IPS-18c (cell line): ENCODE measurements around the gene ZBTB18.
A peak's percentile ranks its signal among the peaks of the same experiment; 100 is the strongest.
"Not testable (repeated sequence)": the region's sequence is repeated elsewhere in the genome, so short reads cannot be mapped to it uniquely, and the experiment has no call there.

Source experiments
- H3K4me3 ChIP-seq: 2 replicates; pipeline ENCODE4 v1.7.0; 2013; ENCODE audit warnings: low read depth, mild to moderate bottlenecking, low read length, moderate library complexity; ENCODE audit not compliant: insufficient read depth
- H3K9me3 ChIP-seq: one replicate; pipeline ENCODE4 v1.6.1; 2013; ENCODE audit warnings: mild to moderate bottlenecking, low read length, moderate library complexity; ENCODE audit not compliant: control insufficient read depth, insufficient read depth

Gene ZBTB18

DNA sequence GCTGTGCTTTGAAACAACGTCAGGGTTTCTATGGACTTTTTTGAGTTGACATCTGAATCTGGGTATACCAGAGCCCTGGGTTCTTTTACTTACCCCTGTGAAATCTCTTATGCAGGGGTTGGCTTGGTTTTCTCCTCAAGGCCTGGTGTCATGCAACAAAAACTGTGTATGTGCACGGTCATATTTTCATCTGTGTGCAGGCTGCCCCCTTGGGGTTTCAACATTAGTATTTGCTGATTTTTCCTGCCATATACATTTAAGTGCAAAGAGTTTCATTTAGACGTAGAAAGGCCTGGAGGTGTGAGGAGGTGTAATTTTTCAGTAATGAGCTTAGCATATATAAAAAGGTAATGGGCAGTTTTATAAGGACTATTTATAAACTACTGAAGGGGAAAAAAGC lies 22.0 kb upstream of the ZBTB18 start:
- Histone ChIP-seq H3K4me3 (no peak overlapping the region), H3K9me3 (peaks cover 3% of the 10 kb centered on the region)

DNA sequence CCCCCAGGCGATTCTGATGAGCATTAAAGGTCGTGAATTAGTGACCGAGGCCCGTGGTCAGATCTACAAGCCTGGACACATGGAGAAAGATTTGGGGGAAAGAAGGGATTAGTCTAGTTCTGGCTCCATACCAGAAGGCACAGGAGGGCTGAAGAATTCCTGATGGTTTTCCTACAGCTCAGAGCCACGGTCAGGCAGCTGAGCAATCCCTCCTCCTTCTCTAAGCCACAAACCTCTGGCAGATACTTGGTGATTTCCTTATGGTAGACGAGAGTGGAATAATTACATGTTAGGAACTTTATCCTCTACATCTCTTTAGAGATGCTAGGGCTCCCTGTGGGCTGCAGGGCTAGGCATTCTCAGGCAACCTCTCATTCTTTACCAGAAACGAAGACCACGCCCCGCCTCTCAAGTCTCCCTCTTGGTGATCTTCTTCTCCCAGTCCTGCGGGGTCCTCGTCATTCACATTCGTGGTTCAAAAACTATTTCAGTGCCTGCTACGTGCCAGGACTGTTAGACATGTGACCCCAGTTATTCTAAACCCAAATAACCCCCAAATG lies 20.5 kb upstream of the ZBTB18 start:
- H3K9me3 ChIP-seq: peaks cover 3% of the 10 kb centered on the region
- H3K4me3 ChIP-seq: no peak overlapping the region

DNA sequence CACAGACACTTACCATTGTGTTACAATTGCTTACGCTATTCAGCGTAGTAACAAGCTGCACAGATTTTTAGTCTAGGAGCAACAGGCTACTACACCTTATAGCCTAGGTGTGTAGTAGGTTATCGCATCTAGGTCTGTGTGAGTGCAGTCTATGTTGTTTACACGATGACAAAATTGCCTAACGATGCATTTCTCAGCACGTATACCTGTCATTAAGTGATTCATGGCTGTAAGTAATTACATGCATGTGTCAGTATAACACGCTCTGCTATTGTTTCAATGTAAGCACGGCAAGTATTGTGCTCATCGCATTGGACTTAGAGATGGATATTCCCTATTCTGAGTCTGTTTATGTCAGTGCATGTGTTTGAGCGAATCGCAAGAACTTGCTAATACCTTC lies 15.7 kb upstream of the ZBTB18 start:
- Histone ChIP-seq H3K9me3 (no peaks in the 10 kb centered on the region), H3K4me3 (no peak overlapping the region)

DNA sequence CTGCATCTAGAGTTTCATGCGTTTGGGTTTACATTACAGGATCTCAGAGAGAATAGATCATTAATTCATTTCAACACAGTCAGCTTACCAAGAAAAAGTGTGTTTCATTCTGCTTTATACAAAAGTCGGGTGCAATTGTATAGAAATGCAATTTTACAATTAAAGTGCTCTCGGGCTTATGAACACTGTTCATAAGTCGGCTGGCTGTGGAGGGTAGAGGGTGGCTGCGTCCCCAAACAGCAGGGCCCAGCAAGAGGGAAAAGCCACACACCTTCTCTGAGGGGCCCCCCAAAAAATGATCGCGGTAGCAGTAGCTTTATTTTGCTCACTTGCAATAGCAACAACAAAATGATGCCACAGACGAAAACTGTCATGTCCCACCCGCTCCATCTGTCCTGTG lies 13.8 kb upstream of the ZBTB18 start:
- H3K9me3 ChIP-seq: no peaks in the 10 kb centered on the region
- H3K4me3 ChIP-seq: no peak overlapping the region

DNA sequence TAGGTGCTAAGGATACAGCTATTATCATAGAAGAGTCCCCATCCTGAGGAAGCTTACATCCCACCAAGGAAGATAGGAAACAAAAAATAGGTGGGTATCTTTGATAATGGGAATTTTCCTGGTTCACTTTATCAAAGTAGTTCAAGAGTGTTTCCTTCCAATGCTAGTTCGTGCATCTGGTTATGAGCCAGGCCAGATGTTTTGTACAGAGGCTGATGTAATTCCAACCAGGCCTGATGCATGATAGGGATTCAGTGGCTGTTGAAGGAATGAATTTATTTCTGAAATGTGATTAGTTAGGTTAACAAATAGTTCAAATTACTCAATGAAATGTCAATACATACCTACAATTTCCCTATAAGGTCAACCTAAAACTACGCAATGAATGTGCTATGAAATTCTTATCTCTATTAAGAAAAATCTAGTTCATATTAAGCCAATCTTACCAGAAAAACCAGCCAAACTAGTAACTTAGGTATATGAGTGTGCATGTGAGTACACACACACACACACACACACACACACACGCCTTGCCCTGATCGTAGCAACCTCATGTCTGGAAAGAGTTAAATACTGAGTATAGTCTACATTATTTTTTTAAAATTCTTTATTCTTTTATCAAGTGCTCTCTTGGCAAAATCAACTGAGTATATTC lies 9.5 kb upstream of the ZBTB18 start:
- Histone ChIP-seq H3K9me3 (no peaks in the 10 kb centered on the region), H3K4me3 (no peak overlapping the region)

DNA sequence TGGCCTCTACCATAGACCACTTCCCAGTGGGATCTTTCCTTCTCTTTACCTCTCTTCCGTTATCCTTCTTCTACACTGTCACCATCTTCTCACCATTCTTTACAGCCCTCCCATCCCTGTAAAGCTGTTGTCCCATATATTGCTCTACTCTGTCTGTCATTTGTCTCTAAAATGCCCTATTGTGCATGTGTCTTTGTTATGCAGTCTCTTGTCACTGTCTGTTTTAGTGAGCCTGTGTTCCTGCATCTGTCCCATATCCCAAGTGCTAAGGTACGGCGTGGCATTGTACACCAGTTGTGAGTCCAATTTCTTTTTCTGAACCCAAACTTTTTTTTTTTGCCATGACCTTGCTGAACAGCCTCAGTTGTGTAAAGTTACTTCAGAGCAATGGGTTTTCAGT lies 8.8 kb upstream of the ZBTB18 start:
- Histone ChIP-seq H3K9me3 (no peaks in the 10 kb centered on the region), H3K4me3 (no peak overlapping the region)

DNA sequence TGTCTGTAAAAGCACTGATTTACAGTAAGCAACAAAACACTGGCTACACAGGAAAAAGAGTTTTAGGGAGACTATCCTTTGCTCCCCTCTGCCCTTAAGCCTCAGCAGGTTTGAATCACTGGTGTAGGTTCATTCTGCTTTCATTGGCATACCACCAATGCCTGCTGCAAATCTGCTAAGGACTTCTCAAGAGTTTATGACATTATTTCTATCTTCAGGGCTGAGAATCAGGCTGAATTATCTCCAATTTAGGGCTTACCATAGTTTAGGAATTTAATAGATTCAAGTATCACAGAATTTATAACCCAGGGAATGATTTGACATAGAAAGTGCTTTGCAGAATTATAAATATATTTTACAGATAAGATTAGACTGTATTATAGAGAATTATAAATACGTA lies 6.7 kb upstream of the ZBTB18 start:
- no peak overlapping the region for H3K4me3 ChIP-seq

DNA sequence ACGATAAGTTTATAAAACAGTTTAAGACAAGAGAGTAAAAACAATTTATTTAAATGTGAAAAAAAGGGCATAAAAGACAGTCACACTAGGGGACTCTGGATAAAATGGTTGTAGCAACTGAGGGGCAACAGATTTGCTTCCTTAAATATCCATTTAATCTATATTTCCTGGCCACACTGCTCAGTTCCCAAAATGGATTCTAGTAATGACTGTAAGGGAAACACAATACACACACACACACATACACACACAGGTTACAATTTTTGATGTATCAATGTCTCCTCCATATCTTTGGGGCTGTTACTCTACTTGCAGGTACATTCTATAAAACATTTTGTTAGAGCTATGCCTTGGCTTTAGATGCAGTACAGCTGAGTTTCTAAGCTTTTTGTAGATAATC lies 4.8 kb upstream of the ZBTB18 start:
- H3K4me3 ChIP-seq, H3K9me3 ChIP-seq: not testable (repeated sequence)

More for the DNA sequence above, 6.7 kb upstream of the ZBTB18 start:
- no peaks in the 10 kb centered on the region for H3K9me3 ChIP-seq

DNA sequence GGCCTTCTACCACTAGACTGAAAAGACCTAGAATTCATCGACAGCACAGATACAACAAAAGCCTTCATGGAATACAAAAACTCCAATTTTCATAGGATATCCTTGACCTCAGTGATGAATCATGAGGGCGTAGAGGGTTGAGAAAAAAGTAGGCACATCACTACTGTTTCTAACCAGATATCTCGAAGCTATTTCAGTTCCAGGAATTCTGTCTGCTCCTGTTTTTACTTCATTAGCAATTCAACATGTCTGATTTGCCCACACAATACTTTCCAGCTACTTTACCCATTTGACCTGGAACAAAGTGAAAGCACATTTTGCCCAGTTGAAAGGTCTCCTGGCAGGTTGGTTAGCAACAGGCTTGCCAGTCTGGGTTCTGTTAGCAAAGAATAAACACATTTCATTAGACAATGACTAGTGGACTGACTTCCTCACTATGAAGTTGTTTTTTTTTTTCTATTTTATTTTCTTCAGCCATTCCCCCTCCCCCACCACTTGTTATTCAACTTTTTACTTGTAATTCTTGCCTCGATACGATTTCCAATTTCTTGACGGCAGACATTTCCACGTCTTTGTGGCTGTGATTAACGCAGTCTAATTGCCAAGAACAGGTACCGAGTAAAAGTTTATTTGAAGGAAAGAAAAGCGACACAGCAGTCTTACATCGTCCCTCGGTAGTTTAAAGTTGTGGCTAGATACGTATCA lies 4.0 kb upstream of the ZBTB18 start:
- Histone ChIP-seq H3K4me3 (peak overlapping the region; percentile 83), H3K9me3 (no peaks in the 10 kb centered on the region)

DNA sequence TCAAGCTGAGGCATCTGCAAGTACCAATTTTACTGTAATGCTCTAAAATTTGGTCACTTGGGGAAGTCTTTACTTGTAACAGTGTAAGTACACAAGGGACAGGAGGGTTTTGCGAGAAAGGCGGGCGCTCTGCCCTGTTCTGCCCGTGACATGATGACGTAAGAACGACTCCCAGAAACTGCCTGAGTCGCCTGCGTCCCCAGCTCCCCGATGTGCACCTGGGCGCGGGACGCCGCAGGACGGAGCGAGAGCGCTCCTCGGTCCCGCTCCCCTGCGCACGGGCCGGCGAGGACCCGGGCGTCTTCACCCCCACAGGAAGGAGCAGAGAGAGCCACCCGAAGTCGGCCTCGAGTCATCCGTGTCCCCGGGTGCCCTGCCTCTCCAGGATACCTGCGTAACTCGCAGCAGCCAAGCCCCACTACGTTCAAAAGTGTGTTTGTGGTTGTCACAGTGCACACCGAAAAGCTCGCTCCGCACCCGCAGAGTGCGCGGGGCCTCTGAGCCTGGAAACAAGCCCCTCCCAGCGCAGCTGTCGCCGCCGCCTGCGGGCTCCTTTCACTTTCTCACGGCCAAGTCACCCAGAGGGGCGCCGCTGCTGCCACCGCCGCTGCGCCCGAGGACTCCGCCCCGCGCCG lies 3.3 kb upstream of the ZBTB18 start:
- Histone ChIP-seq H3K4me3 (peak overlapping the region; percentile 83), H3K9me3 (no peaks in the 10 kb centered on the region)

DNA sequence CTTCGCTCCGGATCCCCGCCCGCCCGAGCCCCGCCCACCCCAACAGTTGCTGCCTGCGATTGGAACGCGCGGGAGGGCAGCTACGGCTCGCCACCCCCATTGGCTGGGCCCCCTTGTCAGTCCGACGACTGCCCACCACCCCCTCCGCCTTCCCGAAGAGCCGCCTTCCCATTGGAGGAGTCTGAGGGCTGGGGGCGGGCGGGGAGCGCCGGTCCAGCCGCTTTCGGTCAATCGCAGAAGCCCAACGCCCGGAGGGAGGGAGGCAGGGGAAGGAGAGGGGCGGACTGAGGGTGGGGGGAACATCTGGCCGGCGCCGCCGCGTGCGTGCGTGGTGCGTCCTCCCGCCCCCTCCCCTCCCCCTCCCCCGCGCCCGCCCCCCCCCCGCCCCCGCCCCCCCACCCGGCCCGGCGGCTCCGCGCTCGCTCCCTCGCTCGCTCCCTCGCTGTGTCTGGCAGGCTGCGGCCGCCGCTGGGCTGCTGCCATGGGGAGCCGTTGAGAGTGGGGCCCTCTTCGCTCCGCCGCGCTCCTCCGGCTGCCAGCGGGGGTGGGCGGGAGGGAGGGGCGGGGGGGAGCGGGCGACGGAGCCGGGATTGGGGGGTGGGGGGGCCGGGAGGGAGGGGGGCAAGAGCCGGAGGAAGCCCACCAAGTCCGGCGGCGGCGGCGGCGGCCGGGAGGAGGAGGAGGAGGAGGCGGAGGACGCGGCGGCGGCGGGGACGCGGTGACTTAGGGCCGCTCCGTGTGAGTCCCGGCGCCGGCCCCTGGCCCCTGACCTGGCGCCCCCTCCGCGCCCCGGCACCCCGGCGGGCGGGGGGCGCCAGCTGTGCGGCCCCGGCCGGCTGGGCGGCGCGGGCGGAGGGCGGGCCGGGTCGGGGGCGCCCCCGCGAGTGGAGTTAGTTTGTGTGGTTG lies 2.6 kb upstream of the ZBTB18 start:
- Histone ChIP-seq H3K4me3 (peak overlapping the region; percentile 83; the same call in 1 of the 2 replicates), H3K9me3 (no peaks in the 10 kb centered on the region)

DNA sequence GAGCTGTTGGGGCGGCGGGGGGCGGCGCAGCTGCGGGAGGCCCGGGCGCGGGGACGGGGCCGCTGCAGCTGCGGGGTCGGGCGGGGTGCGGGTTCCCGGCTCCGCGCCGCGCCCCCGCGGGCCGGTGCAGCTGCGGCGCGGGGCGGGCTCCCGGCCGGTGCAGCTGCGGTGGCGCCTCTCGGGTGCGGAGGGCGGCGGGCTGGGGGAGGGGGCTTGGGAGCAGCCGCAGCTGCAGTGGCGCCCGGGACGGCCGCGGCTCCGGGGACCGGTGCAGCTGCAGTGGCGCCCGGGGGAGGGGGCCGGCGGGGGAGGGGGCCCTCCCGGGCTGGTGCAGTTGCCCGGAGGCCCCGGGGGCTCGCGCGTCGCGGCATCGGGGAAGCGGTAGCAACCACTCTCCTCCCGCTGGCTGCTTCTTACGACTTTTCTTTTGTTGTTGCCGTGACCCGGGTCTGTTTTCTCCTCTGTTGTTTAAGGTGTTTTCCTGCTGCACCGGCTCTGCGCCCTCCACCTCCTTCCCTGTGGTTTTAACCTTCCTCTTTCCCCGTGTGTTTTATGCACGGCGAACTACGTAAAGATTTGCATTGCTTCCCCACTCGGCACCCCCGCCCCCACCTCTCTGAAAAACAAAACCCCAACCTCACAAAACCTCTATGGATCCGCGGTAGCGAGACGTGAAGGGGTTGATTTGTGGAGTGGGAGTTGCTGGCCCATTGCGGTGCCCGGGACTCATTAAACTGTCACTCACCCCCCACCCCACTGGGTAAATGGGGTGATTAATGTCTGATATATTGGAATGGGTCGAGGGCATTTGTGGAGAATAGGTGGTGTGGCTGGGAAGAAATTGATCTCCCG lies 1.7 kb upstream of the ZBTB18 start:
- no peaks in the 10 kb centered on the region for H3K9me3 ChIP-seq
- H3K4me3 ChIP-seq: peak overlapping the region; percentile 68

DNA sequence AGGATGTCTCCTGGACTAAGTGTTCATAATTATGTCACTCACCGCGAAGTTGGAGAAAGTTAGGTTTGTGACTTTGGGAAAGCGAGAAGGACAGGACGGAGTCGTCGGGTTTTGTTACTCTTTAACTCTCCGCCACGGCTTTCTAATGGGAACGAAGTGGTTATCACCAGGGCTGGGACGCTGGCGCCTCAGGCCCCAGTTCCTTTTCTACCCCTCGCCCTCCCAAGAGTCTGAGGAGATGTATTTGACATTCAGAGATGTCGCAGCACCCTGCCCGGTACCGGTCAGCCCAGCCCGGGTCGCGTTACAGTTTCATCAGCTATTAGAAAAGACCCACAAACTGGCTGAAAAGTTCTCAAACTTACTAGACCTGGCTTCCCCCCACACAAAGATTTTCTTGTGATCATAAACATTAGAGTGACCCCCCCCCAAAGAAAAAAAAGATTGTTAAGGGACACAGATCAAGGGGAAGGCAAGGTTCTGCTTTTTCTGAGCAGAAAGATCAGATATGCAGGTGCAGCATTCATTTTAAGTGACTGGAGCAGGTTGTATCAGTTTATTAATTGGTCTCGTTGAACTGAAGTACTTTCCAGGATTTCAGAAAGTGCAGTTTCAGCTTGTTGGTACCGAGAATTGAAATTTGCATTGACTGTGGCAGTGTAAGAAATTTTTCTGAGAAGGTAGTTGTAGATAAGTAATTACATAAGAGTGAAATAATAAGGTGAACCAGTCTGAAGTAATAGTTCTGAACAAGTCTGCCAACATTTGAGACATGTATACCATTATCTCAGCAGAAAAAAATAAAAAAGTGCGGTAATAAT lies 859 bp upstream of the ZBTB18 start:
- Histone ChIP-seq H3K9me3 (no peaks in the 10 kb centered on the region), H3K4me3 (peak overlapping the region; percentile 68)

DNA sequence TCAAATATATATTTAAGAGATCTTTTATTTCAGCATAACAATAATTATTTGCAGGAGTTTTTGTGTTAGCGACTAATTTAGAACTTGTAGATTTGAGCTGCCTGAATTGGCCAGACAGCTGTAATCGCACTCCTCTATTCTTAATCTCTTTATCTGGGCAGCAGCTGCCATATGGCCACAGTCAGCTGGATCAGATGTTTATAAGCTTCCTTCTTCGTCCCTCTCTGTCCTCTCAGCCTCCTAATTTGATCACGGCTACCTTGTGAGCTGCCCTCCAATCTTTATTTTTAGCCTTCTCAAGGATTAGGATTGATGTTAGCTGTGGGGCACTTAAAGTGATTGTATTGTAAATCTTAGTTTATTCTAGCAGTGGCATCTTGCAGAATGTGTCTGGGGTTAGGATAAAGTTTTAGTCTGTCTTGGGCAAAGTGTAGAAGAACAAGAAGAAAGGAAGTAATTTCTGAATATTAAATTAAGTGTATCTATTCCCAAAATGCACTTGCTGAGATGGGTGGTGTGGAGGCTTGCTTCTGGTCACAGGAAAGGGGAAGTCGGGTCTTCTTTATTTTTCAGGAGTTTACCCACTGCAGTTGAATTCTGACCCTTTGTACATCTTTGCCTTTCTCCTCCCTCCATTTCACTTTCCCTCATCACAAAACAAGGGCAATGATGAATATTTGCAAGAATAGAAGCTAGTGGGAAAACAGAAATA lies 1.1 kb downstream of the ZBTB18 start:
- no peaks in the 10 kb centered on the region for H3K9me3 ChIP-seq

DNA sequence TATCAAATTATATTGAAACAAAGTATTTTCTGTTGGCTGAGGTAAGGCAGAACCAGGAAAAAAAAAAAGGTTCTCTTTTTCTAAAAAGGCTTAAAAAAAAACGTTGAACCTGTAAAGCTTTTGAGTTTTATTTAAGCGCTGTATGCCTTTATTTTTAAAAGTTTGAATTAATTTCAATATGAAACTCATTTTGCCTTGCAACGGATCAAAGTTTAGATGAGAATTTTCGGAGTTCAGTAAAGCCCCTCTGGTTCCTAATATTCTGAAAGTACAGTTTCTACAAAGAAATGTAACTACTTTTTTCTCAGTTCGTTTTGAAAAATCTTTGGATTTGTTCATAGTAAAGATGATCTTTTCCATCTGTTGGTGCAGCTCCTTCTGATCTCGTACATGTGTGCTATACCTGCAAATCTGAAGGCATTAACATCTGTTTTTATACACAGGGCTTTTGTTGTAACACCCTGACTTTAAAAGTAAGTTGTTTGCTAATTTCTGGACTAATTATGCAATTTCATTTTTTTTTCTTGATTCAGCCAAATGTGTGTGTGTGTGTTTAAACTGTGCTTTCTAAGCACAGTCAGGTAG lies 1.7 kb downstream of the ZBTB18 start:
- Histone ChIP-seq H3K9me3 (no peaks in the 10 kb centered on the region), H3K4me3 (no peak overlapping the region)

More for the DNA sequence above, 1.1 kb downstream of the ZBTB18 start:
- peak overlapping the region; percentile 20; the same call in 1 of the 2 replicates for H3K4me3 ChIP-seq
